HG02973 (cell line): ENCODE data around the gene PHEX.

ENCODE experiments used
- ATAC-seq: cut with Tn5 transposase; IDR thresholded peaks from one replicate; pipeline ENCODE4 v1.9.1; 2021; ENCODE audit warnings: moderate library complexity; ENCODE audit not compliant: unreplicated experiment

Gene PHEX

DNA sequence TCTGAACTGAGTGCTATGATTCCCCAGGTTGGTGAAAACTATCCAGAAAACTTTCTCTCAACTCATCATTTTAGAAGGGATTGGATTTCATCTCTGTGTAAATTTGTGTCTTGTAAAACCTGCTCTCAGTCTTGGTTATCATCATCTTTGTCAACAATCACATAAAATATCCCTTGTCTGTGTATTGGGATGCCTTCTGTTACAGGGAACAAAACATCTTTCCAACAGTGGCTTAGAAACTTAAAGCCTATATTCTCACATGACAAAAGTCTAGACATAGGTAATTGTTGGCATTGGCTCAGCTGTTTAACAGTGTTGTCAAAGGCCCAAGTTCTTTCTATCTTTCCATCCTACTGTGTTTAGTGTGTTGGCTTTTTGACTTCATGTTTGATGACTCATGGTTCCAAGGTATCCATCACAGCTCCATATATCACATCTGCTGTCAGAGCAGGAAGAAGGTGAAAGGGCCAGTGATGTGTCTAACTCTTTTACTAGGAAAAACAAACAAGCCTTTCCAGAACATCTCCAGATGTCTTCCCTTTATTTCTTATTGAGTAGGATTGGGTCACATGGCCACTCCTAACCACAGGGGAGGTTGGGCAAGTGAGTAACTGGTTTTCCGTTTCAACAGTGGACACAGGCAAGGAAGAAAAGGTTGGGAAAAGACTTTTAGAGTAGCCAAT, 65.0 kb downstream of the PHEX start:
- no peak for ATAC-seq

GRCh38 chrX:22105231-22105630, 73.1 kb downstream of the PHEX start:
- no peak for ATAC-seq

DNA sequence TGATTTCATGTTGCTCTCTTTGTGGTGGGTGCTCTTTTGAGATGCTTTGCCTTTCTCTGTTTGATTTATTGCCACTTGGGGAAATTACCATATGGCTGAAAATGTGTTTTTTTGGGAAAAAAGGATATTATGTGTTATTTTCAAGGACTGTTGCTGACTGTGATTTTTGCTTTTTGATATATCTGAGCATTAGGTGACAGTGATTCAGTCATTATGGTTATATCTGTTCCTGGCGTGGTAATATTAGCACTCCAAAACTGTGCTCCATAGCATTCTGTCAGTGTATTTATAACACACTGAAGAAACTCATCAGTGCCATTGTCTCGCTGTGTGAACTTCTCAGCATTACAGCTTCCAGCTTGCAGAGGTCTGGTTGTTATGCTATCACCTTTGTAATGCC, 73.8 kb downstream of the PHEX start:
- no peak for ATAC-seq

DNA sequence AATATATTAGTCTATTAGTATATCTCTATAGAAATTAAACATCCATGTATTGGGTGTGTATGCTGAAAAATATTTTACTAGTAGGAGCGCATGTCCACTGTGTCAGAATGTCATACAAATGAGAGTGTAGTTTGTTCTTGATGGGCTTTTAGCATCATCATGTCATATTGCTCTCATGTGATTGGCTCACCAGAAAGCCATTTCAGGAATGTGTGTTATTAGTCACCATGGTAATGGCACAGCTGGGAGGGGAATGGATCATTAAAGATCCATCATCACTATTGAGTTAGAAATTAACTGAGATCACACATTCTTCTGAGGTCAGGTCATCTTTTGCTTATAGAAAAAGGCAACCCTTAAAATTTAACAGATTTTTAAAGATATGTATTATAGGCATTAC, 77.3 kb downstream of the PHEX start:
- no peak for ATAC-seq

GRCh38 chrX:22110729-22111494, 78.8 kb downstream of the PHEX start:
- ATAC-seq: no peak

DNA sequence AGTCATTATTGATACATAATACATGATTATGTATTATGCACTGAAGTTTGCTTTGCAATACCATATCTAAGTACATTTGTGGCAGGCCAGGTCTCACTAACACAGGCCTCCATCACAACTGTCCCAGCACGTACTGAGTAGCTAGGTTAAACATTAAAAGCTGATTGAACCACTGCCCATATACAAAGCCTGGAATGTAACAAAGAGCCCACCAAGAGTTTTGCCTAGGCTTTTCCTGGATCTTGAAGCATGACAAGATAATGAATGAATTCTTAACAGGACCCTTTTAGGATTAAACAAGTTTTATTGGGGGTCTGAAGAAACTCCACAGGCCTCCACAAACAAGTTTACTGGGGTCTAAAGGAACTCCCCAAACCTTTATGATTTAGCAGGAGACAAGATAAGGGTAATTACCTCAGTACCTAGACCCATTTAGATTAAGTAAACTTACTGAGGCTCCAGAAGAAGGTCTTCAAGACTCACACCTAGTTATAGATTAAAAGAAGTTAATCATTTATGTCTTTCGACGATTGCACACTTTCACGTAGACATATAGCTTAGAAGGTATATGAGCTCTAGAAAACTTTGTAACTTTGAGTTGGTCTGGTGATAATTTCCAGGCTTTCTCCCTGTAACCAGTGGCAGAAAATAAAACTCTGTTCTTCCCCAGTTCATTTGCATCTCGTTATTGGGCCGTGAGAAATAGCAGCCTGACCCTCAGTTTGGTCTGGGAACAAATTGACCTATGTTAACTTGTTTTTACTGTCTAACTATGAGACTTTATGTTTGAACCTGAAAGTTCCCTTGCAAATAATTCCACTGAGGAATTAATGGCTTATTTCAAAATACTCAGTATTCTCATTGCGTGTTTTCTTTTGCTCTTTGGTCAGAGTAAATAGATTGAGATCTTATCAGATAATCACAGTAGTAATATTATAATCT, 84.8 kb downstream of the PHEX start:
- no peak for ATAC-seq

DNA sequence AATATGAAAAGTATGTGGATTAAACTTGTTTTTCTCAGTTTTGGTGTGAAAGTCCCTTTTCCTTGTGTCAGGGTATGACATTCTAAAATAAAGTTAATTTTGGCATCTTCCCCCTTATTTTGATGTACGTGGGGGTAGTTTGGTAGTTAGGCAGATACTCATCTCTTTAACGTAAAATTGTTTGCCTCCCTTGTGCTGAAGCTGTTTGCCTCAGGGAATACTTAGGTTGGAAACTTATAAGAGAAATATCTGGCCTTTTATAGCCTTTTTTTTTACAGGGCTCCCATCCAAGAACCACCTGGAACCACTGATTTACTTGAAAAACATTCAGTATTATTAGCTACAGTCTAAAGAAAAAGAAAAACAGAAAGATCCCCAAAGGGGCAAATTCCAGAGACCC, 85.5 kb downstream of the PHEX start:
- ATAC-seq: no peak

DNA sequence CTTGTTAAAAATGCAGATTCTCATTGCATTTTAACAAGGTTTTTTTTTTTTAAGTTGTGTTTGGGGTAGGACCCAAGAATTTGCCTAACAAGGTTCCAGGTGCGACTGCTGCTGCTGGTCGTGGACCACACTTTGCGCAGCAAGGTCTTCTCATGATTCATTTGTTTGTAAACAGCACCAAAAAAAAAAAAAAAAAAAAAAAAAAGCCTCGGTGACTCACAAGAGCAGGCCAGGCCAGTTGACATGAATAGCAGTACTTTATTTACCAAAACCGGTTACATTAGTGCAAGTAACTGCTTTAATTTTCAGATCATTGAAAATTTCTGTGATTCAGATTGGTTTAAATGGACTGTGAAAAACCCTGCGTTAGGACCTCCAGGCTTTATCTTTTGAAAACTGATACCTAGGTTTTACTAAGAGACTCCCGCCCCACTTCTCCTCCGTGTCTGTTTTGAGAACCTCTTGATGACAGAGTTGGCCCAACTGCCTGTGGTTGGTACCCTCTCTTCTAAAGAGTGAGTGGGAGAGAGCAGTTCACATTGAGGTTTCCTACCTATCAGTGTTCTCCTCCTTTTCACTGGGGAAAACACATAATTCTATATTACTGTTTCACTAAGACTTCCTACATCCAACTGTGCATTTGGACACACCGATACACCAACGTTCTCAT, 86.2 kb downstream of the PHEX start:
- ATAC-seq: no peak

DNA sequence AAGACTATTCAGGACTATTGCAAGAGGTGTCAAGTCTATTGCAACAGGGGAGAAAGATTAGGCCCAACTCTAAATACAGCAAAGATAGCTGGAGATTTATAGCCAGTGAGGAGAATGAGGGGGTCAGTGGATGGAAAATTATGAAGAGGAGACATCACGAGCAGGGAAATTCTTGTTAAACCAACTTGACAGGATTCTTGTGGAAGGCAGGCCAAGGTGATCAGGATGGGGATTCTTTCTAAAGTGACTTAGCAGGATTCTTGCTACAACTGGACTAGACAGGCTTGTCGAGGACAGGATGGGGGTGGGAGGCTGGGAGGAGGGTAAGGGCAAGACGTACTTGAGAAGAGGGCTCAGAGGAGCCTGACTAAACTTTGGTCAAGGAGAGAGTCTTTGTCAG, 89.0 kb downstream of the PHEX start:
- ATAC-seq: no peak

- ATAC-seq: no peak
Measured at GRCh38 chrX:22122510-22122909, 90.4 kb downstream of the PHEX start.

GRCh38 chrX:22124098-22124497, 92.0 kb downstream of the PHEX start:
- ATAC-seq: no peak

- ATAC-seq: no peak
Measured at GRCh38 chrX:22125481-22125880, 93.4 kb downstream of the PHEX start.

DNA sequence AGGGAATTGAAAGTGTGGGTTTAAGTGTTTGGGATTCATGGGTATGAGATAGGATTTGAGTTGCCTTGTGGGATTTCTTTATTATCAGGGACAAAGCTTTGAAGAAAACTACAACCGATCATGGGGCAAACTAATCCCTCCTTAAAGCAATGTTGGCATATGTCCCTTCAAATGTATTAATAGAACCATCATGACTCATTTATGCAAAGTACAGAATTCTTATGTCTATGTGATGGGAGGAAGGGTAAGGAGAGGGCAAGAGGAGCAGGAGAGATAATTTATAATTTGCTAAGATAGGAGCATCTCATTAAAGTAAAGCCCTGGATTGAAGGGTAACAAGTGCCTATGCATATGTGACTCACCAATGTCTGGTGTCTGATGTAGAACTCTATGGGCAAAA, 94.2 kb downstream of the PHEX start:
- no peak for ATAC-seq

DNA sequence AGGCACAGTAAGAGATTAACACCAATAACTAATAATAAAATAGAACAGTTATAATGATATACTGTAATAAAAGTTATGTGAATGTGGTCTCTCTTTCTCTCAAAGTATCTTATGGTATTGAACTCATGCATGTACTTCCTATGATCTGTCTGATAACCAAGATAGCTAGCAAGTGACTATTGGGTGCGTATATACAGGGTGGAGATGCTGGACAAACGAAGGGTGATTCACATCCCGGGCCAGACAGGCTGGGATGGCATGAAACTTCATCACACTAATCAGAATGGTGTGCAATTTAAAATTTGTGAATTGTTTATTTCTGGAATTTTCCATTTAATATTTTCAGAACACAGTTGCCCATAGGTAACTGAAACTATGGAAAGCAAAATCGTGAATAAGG, 96.8 kb downstream of the PHEX start:
- no peak for ATAC-seq

DNA sequence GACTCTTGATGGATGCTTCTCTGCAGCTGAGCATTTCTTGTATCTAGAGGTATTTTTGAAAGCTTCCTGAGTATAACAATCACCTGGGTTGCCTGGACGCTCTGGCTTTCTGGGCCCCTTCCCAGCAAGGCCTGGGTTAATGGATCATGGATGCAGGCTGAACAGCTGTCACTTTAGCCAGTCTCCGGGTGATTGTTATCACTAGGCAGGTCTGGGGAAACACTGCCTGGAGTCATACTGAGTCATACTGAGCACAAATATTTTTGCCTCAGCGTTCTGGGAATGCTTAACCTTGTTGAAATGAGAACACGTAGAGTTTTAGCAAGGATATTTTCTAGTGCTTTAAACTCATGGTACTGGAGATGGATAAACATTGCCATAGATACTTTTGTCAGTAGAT, 102.6 kb downstream of the PHEX start:
- no peak for ATAC-seq

GRCh38 chrX:22135171-22135711, 103.1 kb downstream of the PHEX start:
- ATAC-seq: no peak

- no peak for ATAC-seq
Measured at GRCh38 chrX:22135994-22136684, 104.0 kb downstream of the PHEX start.

DNA sequence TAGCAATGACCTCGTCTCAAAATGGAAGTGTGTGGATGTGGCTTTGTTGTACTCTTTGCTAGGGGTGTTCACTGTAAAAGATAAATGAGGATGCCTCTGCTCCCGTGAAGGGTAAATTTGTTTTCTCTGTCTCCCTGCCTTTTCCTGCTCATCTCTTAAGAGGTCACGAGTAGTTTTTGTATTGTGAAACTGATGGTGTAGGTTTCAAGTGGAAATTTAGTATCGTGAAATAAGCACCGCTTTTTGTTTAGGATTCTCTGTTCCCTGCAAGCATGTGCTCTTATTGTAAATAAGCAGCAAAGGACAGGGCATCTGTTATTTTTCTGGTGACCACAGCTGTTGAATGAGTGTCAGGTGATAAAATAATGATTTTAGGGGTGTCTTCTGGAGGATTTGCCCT, 104.6 kb downstream of the PHEX start:
- ATAC-seq: no peak

DNA sequence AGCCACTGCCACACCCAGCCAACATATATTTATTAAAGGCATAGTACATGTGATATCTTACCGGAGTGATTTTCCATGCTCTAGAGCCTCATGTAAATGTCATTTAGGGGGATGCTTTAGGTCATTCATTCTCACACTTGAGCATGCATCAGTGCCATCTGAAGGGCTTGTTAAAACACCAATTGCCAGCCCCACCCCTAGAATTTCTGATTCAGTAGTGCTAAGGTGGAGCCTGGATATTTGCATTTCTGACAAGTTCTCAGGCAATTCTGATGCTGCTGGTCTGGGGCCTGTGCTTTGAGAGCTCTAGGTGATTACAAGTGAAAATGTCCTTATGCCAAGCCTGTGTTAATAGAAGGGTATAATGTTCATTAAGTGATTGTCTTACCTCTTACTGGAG, 107.7 kb downstream of the PHEX start:
- ATAC-seq: no peak

DNA sequence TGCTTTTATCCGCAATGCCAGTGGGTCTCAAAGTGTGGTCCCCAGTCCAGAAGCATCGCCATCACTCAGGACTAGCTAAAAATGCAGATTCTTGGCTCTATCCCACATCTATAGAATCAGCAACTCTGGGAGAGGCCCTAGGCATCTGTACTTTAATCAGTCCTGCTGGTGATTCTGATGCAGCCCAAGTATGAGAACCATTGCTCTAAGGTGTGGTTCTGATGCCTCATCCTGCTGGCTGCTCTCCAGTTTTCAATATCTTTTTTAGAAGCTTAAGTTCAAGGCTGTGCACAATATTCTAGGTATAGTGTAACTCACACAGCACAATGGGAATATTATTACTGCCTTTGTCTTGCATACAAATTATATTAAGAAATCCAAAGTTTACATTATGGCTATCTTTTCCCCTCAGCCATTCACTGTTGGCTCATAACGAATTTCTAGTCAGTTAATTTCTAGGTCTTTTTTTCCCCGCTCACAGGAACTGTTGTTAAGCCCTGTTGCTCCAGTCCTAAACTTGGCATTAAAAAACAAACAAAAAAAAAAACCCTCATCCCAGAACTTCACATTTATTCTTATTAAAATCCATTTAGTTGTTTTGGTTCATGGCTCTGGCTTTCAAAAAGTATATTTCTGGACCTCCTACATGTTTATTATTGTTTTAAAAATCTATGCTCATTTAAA, 109.1 kb downstream of the PHEX start:
- no peak for ATAC-seq
